Naive thymus-derived CD4-positive, alpha-beta T cell (primary cell): ENCODE results near the gene ITPR1. TPM values are rescaled to one million over a fixed set of nuclear protein-coding genes. Genes with fewer than 3 reads are reported as not detected.

Experiments
- ATAC-seq: fragments of 150-1000 bp; cut with Tn5 transposase; 2 replicates; pipeline ENCODE4 v1.10.0; 2021; ENCODE audit warnings: mild to moderate bottlenecking, moderate library complexity
- CTCF ChIA-PET: fragments of 350-600 bp; sonication (Branson Sonifier 250); formaldehyde crosslinking; loops from one replicate; lab custom pipeline; 2021; ENCODE audit warnings: antibody characterized with exemption; lab: Charles Lee
- POLR2A ChIA-PET: fragments of 350-600 bp; sonication (Branson Sonifier 250); formaldehyde crosslinking; loops from one replicate; lab custom pipeline; 2021; ENCODE audit warnings: antibody characterized with exemption, inconsistent platforms; lab: Charles Lee
- DNase-seq, 9 donors: peaks; one replicate each; pipeline versions ENCODE4 v3.0.0 to v3.0.0-alpha.2; 2020 to 2022; ENCODE audit warnings: mixed read lengths in 1 of 9
- H3K27ac ChIP-seq: one replicate; pipeline ENCODE4 v1.7.0; 2013; ENCODE audit warnings: mild to moderate bottlenecking, low read depth, low read length, moderate library complexity
- H3K27me3 ChIP-seq, 2 donors: one replicate each; pipeline ENCODE4 v1.7.0; 2013; ENCODE audit warnings: low read length in 2 of 2, mild to moderate bottlenecking in 2 of 2, moderate library complexity in 2 of 2; ENCODE audit not compliant: control insufficient read depth in 2 of 2, insufficient read depth in 2 of 2
- H3K36me3 ChIP-seq, 3 experiments: 1 replicate in 2 of 3; 2 replicates in 1 of 3; pipeline ENCODE4 v1.7.0; 2013; ENCODE audit warnings: low read length in 3 of 3, mild to moderate bottlenecking in 3 of 3, moderate library complexity in 1 of 3; ENCODE audit not compliant: insufficient read depth in 3 of 3, control insufficient read depth in 2 of 3
- H3K4me1 ChIP-seq, 2 donors: one replicate each; pipeline ENCODE4 v1.7.0; 2013; ENCODE audit warnings: low read length in 2 of 2, mild to moderate bottlenecking in 2 of 2, moderate library complexity in 1 of 2; ENCODE audit not compliant: control insufficient read depth in 2 of 2, insufficient read depth in 2 of 2
- H3K4me3 ChIP-seq: 2 replicates; pipeline ENCODE4 v1.7.0; 2013; ENCODE audit warnings: mild to moderate bottlenecking, low read length
- H3K9me3 ChIP-seq, 3 experiments: 1 replicate in 2 of 3; 2 replicates in 1 of 3; pipeline ENCODE4 v1.7.0; 2013; ENCODE audit warnings: low read length in 3 of 3; ENCODE audit not compliant: control insufficient read depth in 2 of 3
- H3K27ac Mint-ChIP-seq, 9 donors: one replicate each; pipeline ENCODE4 v1.8.0; 2020 to 2022; ENCODE audit warnings: mixed read lengths in 9 of 9, mild to moderate bottlenecking in 8 of 9, moderate library complexity in 5 of 9, inconsistent platforms in 2 of 9
- H3K27me3 Mint-ChIP-seq, 5 donors: one replicate each; pipeline ENCODE4 v1.8.0; 2021 to 2022; ENCODE audit warnings: mixed read lengths in 5 of 5, mild to moderate bottlenecking in 1 of 5
- H3K36me3 Mint-ChIP-seq, 5 donors: one replicate each; pipeline ENCODE4 v1.8.0; 2020 to 2022; ENCODE audit warnings: mixed read lengths in 5 of 5, mild to moderate bottlenecking in 3 of 5, inconsistent platforms in 1 of 5
- H3K4me1 Mint-ChIP-seq, 7 donors: one replicate each; pipeline ENCODE4 v1.8.0; 2020 to 2022; ENCODE audit warnings: mixed read lengths in 7 of 7, mild to moderate bottlenecking in 3 of 7, inconsistent platforms in 1 of 7
- H3K4me3 Mint-ChIP-seq, 10 donors: one replicate each; pipeline ENCODE4 v1.8.0; 2020 to 2022; ENCODE audit warnings: mild to moderate bottlenecking in 10 of 10, mixed read lengths in 10 of 10, moderate library complexity in 6 of 10, inconsistent platforms in 2 of 10
- H3K9me3 Mint-ChIP-seq, 11 donors: one replicate each; pipeline ENCODE4 v1.8.0; 2020 to 2022; ENCODE audit warnings: mixed read lengths in 11 of 11, mild to moderate bottlenecking in 4 of 11, inconsistent platforms in 1 of 11, moderate library complexity in 1 of 11
- intact Hi-C, 2 donors: fragments of 100-400 bp; cut with micrococcal nuclease; formaldehyde crosslinking; loops; one replicate each; pipeline ENCODE4 v1.15.1; 2023
- polyA plus RNA-seq, 2 donors: library from polyadenylated mRNA; unstranded; fragments of 300-500 nt; fragmentation: Illumina TruSeq; gene quantifications; one replicate each; pipeline ENCODE4 v1.2.3, GENCODE V29; 2021
- total RNA-seq, 6 experiments: library from RNA in 5 of 6; stranded (reverse) in 5 of 6; gene quantifications; 1 replicate in 5 of 6; 2 replicates in 1 of 6; pipeline ENCODE4 v1.2.3 and lab custom pipeline; 2021 to 2026

The ITPR1 gene
- total and polyA plus RNA-seq, 7 experiments from 2014 or later, result 15.1 to 118 (median 83.8) TPM

DNA sequence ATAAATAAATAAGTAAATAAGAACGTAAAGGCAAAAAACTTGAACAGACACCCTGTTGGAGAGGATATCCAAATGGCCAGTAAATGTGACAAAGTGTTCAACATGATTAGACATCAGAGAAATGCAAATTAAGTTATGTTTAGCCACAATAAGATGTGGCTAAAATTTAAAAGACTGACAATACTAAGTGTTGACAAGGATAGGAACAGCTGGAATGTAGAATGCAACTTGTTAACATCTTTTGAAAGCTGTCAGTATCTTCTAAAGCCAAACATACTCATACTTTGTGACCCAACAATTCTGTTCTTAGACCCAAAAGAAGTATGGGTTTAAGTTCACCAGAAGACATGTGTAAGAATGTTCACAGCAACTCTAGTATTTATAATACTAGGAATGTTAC, 197.1 kb downstream of the ITPR1 start:
- no peak overlapping the region for H3K27ac Mint-ChIP-seq
- H3K27ac ChIP-seq, result no peak overlapping the region
- peaks cover 40 to 82% (median 71%) of the 10 kb centered on the region in 5 donors for H3K36me3 Mint-ChIP-seq
- ChIA-PET POLR2A (no interaction called here), CTCF (interaction anchor here (0.7 kb wide), 1 partner anchor 340 kb away, joined by 3 read pairs; no protein-coding TSS in a partner anchor)
- H3K27me3 ChIP-seq, result no peaks in the 10 kb centered on the region
- H3K9me3 Mint-ChIP-seq, result peaks cover 0 to 13% (median 5%) of the 10 kb centered on the region in 11 donors
- H3K36me3 ChIP-seq, result peaks cover 7 to 91% (median 10%) of the 10 kb centered on the region in 3 experiments
- H3K4me3 Mint-ChIP-seq, result no peak overlapping the region
- no peaks in the 10 kb centered on the region for H3K27me3 Mint-ChIP-seq
- H3K4me1 ChIP-seq, result no peaks in the 10 kb centered on the region
- no peak overlapping the region for H3K4me3 ChIP-seq
- peaks cover 0 to 3% (median 0%) of the 10 kb centered on the region in 3 experiments for H3K9me3 ChIP-seq
- H3K4me1 Mint-ChIP-seq, result peaks cover 0 to 4% (median 0%) of the 10 kb centered on the region in 7 donors
- ATAC-seq (no peak), DNase-seq (no peak)
- intact Hi-C loops, result no loop called here

DNA sequence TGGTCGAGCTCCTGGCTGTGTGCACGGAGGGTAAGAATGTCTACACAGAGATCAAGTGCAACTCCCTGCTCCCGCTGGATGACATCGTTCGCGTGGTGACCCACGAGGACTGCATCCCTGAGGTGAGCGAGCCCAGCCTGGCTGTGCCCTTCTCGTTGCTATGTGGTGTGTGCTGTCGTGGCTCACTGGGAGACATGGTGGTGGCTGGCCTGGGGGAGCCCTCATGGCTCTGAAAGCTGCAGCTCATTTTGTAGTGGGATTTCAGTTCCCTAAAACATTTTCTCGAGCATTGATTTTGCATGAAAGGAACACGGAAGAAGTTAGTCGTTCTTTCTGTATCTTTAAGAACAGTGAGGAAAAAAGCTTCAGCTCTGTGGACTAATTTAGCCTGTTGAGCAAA, 200.5 kb downstream of the ITPR1 start:
- intact Hi-C loops, result no loop called here
- Histone ChIP-seq H3K36me3 (peaks cover 0 to 76% (median 6%) of the 10 kb centered on the region in 3 experiments), H3K4me3 (no peak overlapping the region), H3K4me1 (no peaks in the 10 kb centered on the region), H3K27me3 (no peaks in the 10 kb centered on the region), H3K27ac (no peak overlapping the region), H3K9me3 (peaks cover 0 to under 1% (median 0%) of the 10 kb centered on the region in 3 experiments)
- Mint-ChIP-seq H3K36me3 (peaks cover 27 to 71% (median 53%) of the 10 kb centered on the region in 5 donors), H3K4me3 (no peak overlapping the region), H3K27ac (peak overlapping the region in 1 of 9 donors; percentile 14), H3K27me3 (no peaks in the 10 kb centered on the region), H3K9me3 (peaks cover 0 to 7% (median 2%) of the 10 kb centered on the region in 11 donors), H3K4me1 (peaks cover 0 to 6% (median 0%) of the 10 kb centered on the region in 7 donors)
- CTCF ChIA-PET, result interaction anchor here (1.0 kb wide), 1 partner anchor 18 kb away, joined by 4 read pairs; no protein-coding TSS in a partner anchor
- POLR2A ChIA-PET, result no interaction called here
- no peak for DNase-seq
- no peak for ATAC-seq

DNA sequence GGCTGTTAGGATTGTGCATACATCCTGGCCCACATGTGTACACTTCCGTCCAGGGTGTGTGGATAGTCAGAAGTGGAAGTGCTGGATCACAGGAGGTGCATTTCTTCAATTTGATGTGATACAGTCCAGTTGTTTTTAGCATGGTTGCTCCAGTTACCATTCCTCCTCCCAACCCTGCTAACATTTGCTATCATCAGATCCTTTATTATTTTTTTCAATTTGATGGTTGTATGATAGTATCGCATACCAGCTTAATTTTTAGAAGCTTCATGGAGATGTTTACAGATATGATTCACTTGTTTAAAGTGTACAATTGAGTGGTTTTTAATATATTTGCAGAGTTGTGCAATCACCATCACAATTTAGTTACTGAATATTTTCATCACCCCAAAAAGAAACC, 202.7 kb downstream of the ITPR1 start:
- Histone ChIP-seq H3K36me3 (peaks cover 6 to 72% (median 8%) of the 10 kb centered on the region in 3 experiments), H3K4me3 (no peak overlapping the region), H3K27ac (no peak overlapping the region), H3K4me1 (no peaks in the 10 kb centered on the region), H3K9me3 (no peaks in the 10 kb centered on the region), H3K27me3 (no peaks in the 10 kb centered on the region)
- peaks cover 31 to 69% (median 51%) of the 10 kb centered on the region in 5 donors for H3K36me3 Mint-ChIP-seq
- H3K4me3 Mint-ChIP-seq, result no peak overlapping the region
- no peaks in the 10 kb centered on the region for H3K27me3 Mint-ChIP-seq
- intact Hi-C loops, result no loop called here
- ATAC-seq (no peak), DNase-seq (no peak)
- peaks cover 0 to 1% (median 0%) of the 10 kb centered on the region in 11 donors for H3K9me3 Mint-ChIP-seq
- POLR2A ChIA-PET, result no interaction called here
- CTCF ChIA-PET, result interaction anchor here (0.6 kb wide), 1 partner anchor 708 kb away, joined by 3 read pairs; no protein-coding TSS in a partner anchor
- peaks cover 0 to 6% (median 4%) of the 10 kb centered on the region in 7 donors for H3K4me1 Mint-ChIP-seq
- H3K27ac Mint-ChIP-seq, result no peak overlapping the region

DNA sequence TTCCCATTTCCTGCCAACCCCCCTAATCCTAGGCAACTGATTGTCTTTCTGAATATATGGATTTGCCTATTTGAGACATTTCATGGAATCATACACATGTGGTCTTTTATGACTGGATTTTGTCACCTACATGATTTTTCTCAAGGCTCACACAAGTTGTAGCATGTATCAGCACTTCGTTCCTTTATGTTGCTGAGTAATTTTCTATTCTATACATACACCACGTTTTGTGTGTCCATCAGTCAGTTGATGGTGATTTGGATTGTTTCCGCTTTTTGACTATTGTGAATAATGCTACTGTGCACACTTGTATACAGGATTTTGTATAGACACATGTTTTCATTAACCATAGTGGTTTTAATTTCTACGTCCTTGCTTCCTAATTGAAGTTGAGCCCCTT, 203.1 kb downstream of the ITPR1 start:
- intact Hi-C loops, result no loop called here

DNA sequence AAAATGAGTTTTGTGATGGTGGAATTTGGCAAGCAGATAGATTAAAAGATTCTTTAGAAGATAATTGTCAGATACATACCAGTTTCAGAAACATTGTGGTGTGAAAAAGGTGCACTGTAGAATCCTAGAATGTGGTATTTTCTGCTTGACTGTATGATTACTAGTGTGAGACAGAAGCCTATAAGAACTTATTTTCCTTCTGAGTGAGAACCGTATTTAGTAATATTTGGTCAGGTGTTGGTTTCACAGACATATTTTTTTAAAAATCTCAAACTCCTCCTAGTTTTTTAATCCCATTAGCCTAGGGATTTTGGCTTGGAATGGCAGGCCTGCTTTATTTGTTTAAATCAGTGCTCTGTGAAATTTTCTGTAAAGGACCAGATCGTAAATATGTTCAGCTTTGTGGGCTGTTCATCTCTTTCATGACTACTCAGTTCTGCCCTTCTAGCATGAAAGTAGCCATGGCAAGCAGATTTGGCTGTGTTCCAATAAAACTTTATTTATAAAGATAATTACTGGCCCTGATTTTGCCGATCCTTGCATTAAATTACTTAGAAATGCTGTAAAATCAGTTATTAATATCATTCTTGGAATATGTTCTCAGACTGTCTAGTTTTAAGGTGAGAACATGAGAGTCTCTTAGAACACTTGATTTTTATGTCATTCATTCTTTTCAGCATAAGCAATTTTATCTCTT, 205.1 kb downstream of the ITPR1 start:
- Mint-ChIP-seq H3K4me1 (peaks cover 0 to 20% (median 4%) of the 10 kb centered on the region in 7 donors), H3K36me3 (peaks cover 27 to 66% (median 47%) of the 10 kb centered on the region in 5 donors), H3K27ac (peak overlapping the region in 1 of 9 donors; percentile 10), H3K4me3 (no peak overlapping the region), H3K9me3 (peaks cover 0 to 1% (median 0%) of the 10 kb centered on the region in 11 donors), H3K27me3 (no peaks in the 10 kb centered on the region)
- no peak overlapping the region for H3K4me3 ChIP-seq
- ATAC-seq, result no peak
- no peak overlapping the region for H3K27ac ChIP-seq
- intact Hi-C loops, result no loop called here
- no peaks in the 10 kb centered on the region for H3K4me1 ChIP-seq
- no peak for DNase-seq
- peaks cover 6 to 70% (median 11%) of the 10 kb centered on the region in 3 experiments for H3K36me3 ChIP-seq
- ChIA-PET CTCF (no interaction called here), POLR2A (no interaction called here)
- no peaks in the 10 kb centered on the region for H3K27me3 ChIP-seq
- no peaks in the 10 kb centered on the region for H3K9me3 ChIP-seq

More for the DNA sequence above, 203.1 kb downstream of the ITPR1 start:
- Histone ChIP-seq H3K4me1 (no peaks in the 10 kb centered on the region), H3K4me3 (no peak overlapping the region), H3K36me3 (peaks cover 6 to 72% (median 8%) of the 10 kb centered on the region in 3 experiments), H3K9me3 (no peaks in the 10 kb centered on the region), H3K27ac (no peak overlapping the region), H3K27me3 (no peaks in the 10 kb centered on the region)
- H3K9me3 Mint-ChIP-seq, result peaks cover 0 to 1% (median 0%) of the 10 kb centered on the region in 11 donors
- no peak overlapping the region for H3K27ac Mint-ChIP-seq
- H3K27me3 Mint-ChIP-seq, result no peaks in the 10 kb centered on the region
- ATAC-seq, result no peak
- CTCF ChIA-PET, result interaction anchor here (1.2 kb wide), 1 partner anchor 15 kb away, joined by 4 read pairs; no protein-coding TSS in a partner anchor
- no peak for DNase-seq
- no peak overlapping the region for H3K4me3 Mint-ChIP-seq
- peaks cover 30 to 66% (median 47%) of the 10 kb centered on the region in 5 donors for H3K36me3 Mint-ChIP-seq
- peaks cover 0 to 6% (median 4%) of the 10 kb centered on the region in 7 donors for H3K4me1 Mint-ChIP-seq
- POLR2A ChIA-PET, result no interaction called here

DNA sequence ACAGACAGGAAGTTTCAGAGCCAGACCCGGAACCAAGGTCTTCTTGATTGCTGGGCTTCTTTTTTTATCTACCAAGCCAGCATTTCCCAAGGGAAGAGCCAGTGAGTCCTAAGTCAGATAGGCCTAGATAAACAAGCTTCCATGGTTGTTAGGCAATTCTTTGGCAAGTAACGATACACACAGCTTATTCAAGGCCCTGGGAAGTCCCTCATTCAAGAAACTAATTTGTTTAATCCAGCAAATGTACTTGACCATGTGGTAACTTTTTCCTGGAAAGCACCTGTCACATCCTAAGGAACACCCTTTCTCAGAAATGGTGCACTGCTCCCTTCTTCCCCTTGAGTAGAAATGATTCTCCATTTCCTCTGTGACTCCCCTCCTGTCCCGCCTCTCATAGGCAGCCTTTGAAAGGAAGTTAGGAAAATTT, 209.9 kb downstream of the ITPR1 start:
- H3K9me3 Mint-ChIP-seq, result peaks cover 0 to 15% (median 0%) of the 10 kb centered on the region in 11 donors
- Histone ChIP-seq H3K9me3 (no peaks in the 10 kb centered on the region), H3K4me3 (no peak overlapping the region), H3K27ac (no peak overlapping the region), H3K27me3 (no peaks in the 10 kb centered on the region), H3K36me3 (peaks cover 8 to 84% (median 11%) of the 10 kb centered on the region in 3 experiments), H3K4me1 (no peaks in the 10 kb centered on the region)
- H3K4me1 Mint-ChIP-seq, result peaks cover 0 to 43% (median 0%) of the 10 kb centered on the region in 7 donors
- H3K27me3 Mint-ChIP-seq, result no peaks in the 10 kb centered on the region
- DNase-seq (no peak), ATAC-seq (no peak)
- intact Hi-C loops, result no loop called here
- peaks cover 28 to 74% (median 67%) of the 10 kb centered on the region in 5 donors for H3K36me3 Mint-ChIP-seq
- peak overlapping the region in 1 of 10 donors; percentile 67 for H3K4me3 Mint-ChIP-seq
- ChIA-PET CTCF (no interaction called here), POLR2A (no interaction called here)
- H3K27ac Mint-ChIP-seq, result peak overlapping the region in 5 of 9 donors; percentile 2 to 88 (median 27)
